ENCODE results near the gene TXNRD3. TPM values are rescaled to one million over a fixed set of nuclear protein-coding genes. Genes with fewer than 3 reads are reported as not detected.
A peak's percentile ranks its signal among the peaks of the same experiment; 100 is the strongest.

TXNRD3 gene
- total and polyA plus RNA-seq, 2 of the 4 experiments (the other 2 are of a cell fraction): 3.9 to 8.4 TPM

DNA sequence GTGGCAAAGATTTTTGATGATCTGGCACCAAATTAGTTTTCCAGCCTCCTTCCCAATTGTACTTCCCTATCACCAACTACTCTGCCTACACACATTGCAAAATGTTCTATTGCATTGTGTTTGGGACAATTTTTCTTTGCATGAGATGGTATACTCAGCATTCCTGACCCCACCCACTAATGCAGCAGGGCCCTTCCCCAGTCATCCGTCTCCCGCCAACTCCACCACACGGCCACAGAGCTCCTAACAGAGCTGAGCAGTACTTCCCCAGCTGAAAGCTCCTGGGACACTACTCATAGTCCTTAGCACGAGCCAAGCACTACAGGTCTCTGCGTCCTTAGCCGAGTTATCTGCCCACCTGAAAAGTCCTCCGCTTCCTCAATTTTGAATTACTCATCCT is 34.2 kb downstream of the TXNRD3 start:
- H3K14ac ChIP-seq (replicated peaks; ENCODE audit: low read depth, low read length): no peak overlapping the region
- in situ Hi-C loops (cut with MboI; ENCODE audit: low sequenced_read_pairs): no loop called here
- no peaks in the 10 kb centered on the region for H3K27me3 ChIP-seq (ENCODE audit: control insufficient read depth, insufficient read depth, low read length)
- no peak for DNase-seq
- intact Hi-C loops (cut with micrococcal nuclease): no loop called here
- H4K20me1 ChIP-seq (ENCODE audit: insufficient read depth, low read length): no peaks in the 10 kb centered on the region
- 100% methylated on average over 2 of the region's 7 CpGs; no CpG with 5 or more reads in 1 of the 2 experiments for WGBS, 2 experiments (ENCODE audit: extremely low coverage in 2 of 2, insufficient read length in 1 of 2)
- no peak overlapping the region for H3K4me2 ChIP-seq (ENCODE audit: low read depth, low read length)
- ATAC-seq (ENCODE audit: low read depth): peak; percentile 33
- H4K91ac ChIP-seq (ENCODE audit: insufficient read depth, low read depth, low read length): peak overlapping the region; percentile 20; the same call in 1 of the 2 replicates
- H4K8ac ChIP-seq (ENCODE audit: low read depth in 2 of 2, low read length in 2 of 2): peak overlapping the region in 1 of 2 experiments; percentile 26; a peak in 1 of 4 replicates
- no peak overlapping the region for H2AK5ac ChIP-seq (ENCODE audit: low read depth, low read length)
- H3K23ac ChIP-seq (ENCODE audit: low read depth, low read length): no peak overlapping the region
- peak overlapping the region; percentile 26 for H3K4ac ChIP-seq (ENCODE audit: low read depth, low read length)
- no peaks in the 10 kb centered on the region for H3K36me3 ChIP-seq (ENCODE audit: control insufficient read depth, insufficient read depth, low read length)
- 0 out of 2 replicates have a peak overlapping the region, but pooled peaks have one; percentile 9 for H3K27ac ChIP-seq (ENCODE audit: insufficient read depth, low read length)
- TF ChIP-seq RAD21 (IDR thresholded peaks at IDR 0.05; ENCODE audit: low read length) (no peak), NFE2L2 (IDR thresholded peaks at IDR 0.05; ENCODE audit: low read depth, low read length) (no peak), CHD1 (IDR thresholded peaks at IDR 0.05; ENCODE audit: low read depth, low read length) (no peak), BHLHE40 (IDR thresholded peaks at IDR 0.05; ENCODE audit: low read depth, low read length) (no peak), FOS (IDR thresholded peaks at IDR 0.05; ENCODE audit: low read depth, low read length) (no peak), MAZ (IDR thresholded peaks at IDR 0.05; ENCODE audit: borderline replicate concordance, low read depth, low read length) (no peak), POLR2A (IDR thresholded peaks at IDR 0.05; ENCODE audit: low read depth, low read length) (no peak), CEBPB (IDR thresholded peaks at IDR 0.05; ENCODE audit: low read depth, low read length) (no peak), MXI1 (IDR thresholded peaks at IDR 0.05; ENCODE audit: borderline replicate concordance, low read depth, low read length) (no peak), RFX5 (IDR thresholded peaks at IDR 0.05; ENCODE audit: low read depth, low read length) (no peak), SMC3 (IDR thresholded peaks at IDR 0.05; ENCODE audit: low read depth, low read length) (no peak), RCOR1 (IDR thresholded peaks at IDR 0.05; ENCODE audit: insufficient replicate concordance, low read length) (no peak), MAFK (IDR thresholded peaks at IDR 0.05; ENCODE audit: low read depth, low read length) (no peak)
- TF ChIP-seq, protein P1, sequence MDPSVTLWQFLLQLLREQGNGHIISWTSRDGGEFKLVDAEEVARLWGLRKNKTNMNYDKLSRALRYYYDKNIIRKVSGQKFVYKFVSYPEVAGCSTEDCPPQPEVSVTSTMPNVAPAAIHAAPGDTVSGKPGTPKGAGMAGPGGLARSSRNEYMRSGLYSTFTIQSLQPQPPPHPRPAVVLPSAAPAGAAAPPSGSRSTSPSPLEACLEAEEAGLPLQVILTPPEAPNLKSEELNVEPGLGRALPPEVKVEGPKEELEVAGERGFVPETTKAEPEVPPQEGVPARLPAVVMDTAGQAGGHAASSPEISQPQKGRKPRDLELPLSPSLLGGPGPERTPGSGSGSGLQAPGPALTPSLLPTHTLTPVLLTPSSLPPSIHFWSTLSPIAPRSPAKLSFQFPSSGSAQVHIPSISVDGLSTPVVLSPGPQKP (IDR thresholded peaks at IDR 0.05; ENCODE audit: borderline replicate concordance, low read depth, low read length): no peak
- TF ChIP-seq, protein P2, sequence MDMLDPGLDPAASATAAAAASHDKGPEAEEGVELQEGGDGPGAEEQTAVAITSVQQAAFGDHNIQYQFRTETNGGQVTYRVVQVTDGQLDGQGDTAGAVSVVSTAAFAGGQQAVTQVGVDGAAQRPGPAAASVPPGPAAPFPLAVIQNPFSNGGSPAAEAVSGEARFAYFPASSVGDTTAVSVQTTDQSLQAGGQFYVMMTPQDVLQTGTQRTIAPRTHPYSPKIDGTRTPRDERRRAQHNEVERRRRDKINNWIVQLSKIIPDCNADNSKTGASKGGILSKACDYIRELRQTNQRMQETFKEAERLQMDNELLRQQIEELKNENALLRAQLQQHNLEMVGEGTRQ (IDR thresholded peaks at IDR 0.05; ENCODE audit: low read depth, low read length): no peak
- TF ChIP-seq, protein P3, sequence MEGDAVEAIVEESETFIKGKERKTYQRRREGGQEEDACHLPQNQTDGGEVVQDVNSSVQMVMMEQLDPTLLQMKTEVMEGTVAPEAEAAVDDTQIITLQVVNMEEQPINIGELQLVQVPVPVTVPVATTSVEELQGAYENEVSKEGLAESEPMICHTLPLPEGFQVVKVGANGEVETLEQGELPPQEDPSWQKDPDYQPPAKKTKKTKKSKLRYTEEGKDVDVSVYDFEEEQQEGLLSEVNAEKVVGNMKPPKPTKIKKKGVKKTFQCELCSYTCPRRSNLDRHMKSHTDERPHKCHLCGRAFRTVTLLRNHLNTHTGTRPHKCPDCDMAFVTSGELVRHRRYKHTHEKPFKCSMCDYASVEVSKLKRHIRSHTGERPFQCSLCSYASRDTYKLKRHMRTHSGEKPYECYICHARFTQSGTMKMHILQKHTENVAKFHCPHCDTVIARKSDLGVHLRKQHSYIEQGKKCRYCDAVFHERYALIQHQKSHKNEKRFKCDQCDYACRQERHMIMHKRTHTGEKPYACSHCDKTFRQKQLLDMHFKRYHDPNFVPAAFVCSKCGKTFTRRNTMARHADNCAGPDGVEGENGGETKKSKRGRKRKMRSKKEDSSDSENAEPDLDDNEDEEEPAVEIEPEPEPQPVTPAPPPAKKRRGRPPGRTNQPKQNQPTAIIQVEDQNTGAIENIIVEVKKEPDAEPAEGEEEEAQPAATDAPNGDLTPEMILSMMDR (conservative IDR thresholded peaks at IDR 0.05; ENCODE audit: low read depth, low read length): no peak
- ChIA-PET POLR2A (ENCODE audit: unreplicated experiment) (no interaction called here), CTCF (interaction anchor here (1.2 kb wide), 1 partner anchor 10 kb away, joined by 3 read pairs; no protein-coding TSS in a partner anchor)
- no peaks in the 10 kb centered on the region for H3K79me1 ChIP-seq (ENCODE audit: low read depth in 1 of 2, low read length in 2 of 2)
- H3K18ac ChIP-seq (ENCODE audit: low read depth, low read length): peak overlapping the region; percentile 47; the same call in 1 of the 2 replicates
- H4K5ac ChIP-seq (ENCODE audit: low read depth, low read length): no peak overlapping the region
- no peaks in the 10 kb centered on the region for H3K9me3 ChIP-seq (ENCODE audit: control insufficient read depth, insufficient read depth, low read length)
- H2BK5ac ChIP-seq (ENCODE audit: low read depth, low read length, poor library complexity, severe bottlenecking): peak overlapping the region; percentile 55
- H2AFZ ChIP-seq (replicated peaks; ENCODE audit: low read length, poor library complexity): no peak overlapping the region
- peak overlapping the region; percentile 34 for H2BK120ac ChIP-seq (ENCODE audit: low read depth, low read length)
- H2BK20ac ChIP-seq (ENCODE audit: low read depth, low read length): 0 out of 2 replicates have a peak overlapping the region, but pooled peaks have one; percentile 56
- no TSS peak for BruUV-seq (replicated peaks)
- H3K4me1 ChIP-seq (ENCODE audit: control insufficient read depth, insufficient read depth, low read length): peaks cover 10% of the 10 kb centered on the region
- peaks cover 9% of the 10 kb centered on the region for H3K9me1 ChIP-seq (ENCODE audit: insufficient read depth, low read length)
- peak overlapping the region; percentile 35; the same call in 2 of the 3 replicates for H2BK15ac ChIP-seq (ENCODE audit: low read depth, low read length)
- H3K9ac ChIP-seq (ENCODE audit: low read depth, low read length): no peak overlapping the region
- H3K4me3 ChIP-seq (ENCODE audit: insufficient read depth, low read depth, low read length): no peak overlapping the region
- no peak overlapping the region for H2AK9ac ChIP-seq (replicated peaks; ENCODE audit: low read depth, low read length, poor library complexity)
- no peak overlapping the region for H3K56ac ChIP-seq (ENCODE audit: extremely low read depth, insufficient read depth, low read length)
- dilution Hi-C loops (cut with HindIII; ENCODE audit: low sequenced_read_pairs, unreplicated experiment): no loop called here
